GM21786 (cell line): ENCODE measurements around the gene MKRN2OS.

Experiments used
- ATAC-seq: cut with Tn5 transposase; IDR thresholded peaks from one replicate; pipeline ENCODE4 v1.9.1; 2021; ENCODE audit not compliant: unreplicated experiment

Gene MKRN2OS

DNA sequence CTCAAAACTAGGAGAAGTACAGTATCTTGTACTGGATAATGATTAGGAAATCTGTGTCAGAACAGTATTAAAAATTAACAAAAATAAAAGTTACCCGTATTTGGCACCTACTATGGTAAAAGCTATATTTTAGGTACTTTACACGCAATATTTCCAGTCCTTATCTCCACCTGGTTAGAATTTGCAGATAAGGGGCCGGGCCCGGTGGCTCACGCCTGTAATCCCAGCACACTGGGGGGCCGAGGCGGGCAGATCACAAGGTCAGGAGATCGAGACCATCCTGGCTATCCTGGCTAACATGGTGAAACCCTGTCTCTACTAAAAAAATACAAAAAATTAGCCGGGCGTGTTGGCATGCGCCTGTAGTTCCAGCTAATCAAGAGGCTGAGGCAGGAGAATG, 28.4 kb downstream of the MKRN2OS start:
- no peak for ATAC-seq

DNA sequence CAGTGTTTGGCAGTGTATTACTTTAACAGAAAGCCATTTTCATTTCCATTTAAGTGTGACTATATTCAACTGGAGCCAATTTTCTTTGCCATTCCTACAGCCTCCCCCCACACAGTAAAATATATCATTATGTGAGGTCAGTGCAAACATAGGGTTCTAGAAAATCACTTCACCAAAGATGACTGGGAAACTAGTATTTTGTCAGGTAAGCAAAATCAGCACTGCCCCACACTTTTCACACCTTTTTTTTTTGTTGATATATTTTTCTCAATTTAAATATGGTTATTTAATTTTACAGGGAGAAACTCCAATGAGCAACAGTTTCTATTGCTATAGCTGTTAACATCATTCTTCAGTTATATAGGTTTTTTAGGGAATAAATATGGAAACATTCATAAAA, 29.7 kb downstream of the MKRN2OS start:
- no peak for ATAC-seq

DNA sequence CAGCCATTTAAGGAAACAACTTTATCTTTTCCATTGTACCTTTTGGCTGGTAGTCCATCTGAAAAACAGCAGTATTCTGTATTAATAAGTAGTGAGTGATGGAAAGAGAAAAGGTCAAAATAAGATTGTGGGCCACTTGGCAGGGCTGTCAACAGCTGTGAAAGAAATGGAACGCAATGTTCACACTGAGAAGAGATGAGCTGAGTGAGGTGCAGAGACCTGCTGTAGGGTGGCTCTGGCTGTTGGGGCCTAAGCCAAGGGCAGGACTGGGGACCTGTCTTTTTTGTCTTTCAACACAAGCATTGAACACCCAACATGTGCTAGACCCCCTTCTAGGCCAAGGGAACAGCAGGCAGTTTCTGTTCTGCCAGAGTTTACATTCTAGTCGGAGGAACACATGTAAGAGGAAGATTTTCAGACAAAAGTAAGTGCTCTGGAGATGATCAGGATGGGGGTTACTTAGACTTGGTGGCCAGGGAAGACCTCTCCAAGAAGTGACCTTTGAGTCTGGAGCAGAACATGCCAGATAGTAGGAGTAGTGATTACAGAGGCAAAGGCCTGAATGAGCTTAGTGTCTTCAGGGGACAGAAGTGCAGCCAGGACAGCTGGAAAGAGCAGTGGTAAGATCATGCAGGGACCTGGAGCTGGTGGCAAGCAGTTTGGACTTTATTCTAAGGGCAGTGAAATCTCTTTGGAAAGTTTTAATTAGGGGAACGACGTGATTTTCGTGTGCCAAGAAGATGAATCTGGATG, 31.4 kb downstream of the MKRN2OS start:
- no peak for ATAC-seq

DNA sequence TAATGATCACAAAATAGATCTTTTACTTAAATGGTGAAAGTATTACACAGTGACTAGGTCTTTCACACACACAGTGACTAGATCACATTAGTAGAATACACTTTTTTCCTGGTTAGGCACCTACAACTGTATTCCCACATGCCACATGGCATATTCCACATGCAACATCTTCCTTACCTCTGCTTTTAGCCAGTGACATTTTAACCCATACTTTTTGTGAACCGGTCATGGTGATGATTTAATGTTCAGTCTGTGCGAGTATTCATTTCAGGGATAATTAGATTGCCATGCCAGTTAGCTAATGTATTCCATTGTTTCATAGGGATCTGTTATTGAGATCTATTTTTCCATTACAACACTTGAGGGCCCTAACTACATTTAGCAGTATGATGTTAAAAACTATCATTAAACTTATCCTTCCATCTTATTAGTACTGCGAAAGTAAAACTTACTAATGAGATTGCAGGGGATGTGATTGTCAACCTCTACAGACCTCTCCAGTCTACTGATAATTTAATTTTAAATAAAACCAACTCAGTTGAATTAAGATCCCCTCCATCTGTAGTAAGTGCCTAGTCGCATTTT, 32.7 kb downstream of the MKRN2OS start:
- ATAC-seq = no peak

DNA sequence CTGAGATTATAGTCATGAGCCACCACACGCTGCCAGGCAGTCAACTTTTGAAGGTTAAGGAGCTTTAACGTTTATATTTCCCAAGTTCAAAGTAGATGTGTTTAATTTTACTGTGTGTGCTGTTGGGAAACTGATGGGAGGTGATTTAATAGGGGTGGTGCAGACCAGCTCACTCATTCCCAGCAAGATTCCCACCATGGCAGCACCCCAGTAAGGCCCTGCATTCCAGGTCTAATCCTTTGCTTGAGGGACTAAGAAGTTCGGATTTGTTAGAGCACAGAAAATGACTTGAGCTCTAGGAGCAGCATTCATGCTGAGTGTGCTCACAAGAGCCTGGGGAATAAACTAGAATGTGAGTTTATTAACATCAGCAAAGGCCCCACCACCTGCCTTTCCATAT, 35.8 kb downstream of the MKRN2OS start:
- ATAC-seq = no peak

DNA sequence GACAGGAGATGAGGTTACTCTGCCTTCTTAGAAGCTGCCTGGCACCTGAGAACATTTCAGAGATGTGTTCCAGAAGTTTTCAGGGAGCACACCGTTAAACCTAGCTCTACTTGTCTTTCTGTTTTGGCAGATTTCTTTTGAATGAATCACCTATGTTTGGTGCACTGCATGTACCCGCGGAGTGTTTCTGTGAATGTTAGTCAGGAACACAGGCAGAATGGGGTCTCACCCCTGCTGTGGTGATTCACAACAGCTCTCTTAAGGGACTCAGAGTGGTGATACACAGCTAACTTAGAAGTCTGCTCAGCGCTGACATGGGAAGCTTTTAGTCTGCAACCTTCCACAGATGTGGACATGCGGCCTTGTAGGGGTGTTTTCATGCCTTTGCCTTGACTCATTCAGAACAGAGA, 37.0 kb downstream of the MKRN2OS start:
- no peak for ATAC-seq

DNA sequence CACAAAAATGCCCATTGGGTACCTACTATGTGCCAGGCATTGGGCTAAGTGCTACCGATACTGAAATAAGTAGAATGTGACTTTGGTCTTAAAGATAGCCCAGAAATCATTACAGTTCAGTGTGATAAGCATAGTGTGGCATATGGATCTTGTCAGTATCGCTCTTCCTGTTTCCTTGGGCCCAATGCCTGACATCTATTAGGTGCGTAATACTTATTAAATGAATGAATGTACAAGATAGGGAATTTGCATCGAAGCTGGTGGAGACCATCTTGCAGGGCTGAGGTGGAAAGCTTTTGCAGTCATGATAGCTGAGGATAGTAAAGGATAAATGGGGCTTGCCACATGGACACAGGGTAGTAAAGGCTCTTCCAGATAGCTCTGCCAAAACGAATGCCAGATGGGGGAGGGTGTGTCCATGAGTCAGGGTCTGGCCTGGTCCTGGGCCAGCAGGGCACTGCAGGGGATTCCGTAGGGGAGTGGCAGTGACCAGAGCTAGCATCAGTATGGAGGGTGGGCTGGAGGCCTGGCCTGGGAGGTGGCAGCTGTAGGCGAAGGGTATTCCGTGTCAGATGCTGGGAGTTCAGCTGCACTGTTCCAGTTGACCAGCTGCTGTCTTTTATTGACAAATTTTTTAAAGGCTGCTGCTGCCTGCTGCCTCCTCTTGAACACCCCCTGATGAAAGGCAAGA, 37.6 kb downstream of the MKRN2OS start:
- ATAC-seq = no peak

DNA sequence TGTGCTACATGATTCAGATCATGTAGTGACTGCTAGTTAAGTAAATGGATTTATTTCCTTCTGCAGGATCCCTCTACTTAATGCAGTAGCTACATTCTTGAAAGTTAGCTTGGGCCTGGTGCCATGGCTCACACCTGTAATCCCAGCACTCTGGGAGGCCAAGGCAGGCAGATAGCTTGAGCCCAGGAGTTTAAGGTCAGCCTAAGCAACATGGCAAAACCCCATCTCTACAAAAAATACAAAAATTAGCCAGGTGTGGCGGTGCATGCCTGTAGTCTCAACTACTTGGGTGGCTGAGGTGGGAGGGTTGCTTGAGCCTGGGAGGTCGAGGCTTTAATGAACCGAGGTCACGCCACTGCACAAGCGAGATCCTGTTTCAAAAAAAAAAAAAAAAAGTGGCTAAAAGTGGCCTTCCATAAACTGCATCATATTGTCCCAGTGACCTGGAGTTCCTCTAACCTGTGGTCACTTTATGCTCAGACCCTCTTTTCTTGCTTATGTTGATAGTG, 39.0 kb downstream of the MKRN2OS start:
- no peak for ATAC-seq

DNA sequence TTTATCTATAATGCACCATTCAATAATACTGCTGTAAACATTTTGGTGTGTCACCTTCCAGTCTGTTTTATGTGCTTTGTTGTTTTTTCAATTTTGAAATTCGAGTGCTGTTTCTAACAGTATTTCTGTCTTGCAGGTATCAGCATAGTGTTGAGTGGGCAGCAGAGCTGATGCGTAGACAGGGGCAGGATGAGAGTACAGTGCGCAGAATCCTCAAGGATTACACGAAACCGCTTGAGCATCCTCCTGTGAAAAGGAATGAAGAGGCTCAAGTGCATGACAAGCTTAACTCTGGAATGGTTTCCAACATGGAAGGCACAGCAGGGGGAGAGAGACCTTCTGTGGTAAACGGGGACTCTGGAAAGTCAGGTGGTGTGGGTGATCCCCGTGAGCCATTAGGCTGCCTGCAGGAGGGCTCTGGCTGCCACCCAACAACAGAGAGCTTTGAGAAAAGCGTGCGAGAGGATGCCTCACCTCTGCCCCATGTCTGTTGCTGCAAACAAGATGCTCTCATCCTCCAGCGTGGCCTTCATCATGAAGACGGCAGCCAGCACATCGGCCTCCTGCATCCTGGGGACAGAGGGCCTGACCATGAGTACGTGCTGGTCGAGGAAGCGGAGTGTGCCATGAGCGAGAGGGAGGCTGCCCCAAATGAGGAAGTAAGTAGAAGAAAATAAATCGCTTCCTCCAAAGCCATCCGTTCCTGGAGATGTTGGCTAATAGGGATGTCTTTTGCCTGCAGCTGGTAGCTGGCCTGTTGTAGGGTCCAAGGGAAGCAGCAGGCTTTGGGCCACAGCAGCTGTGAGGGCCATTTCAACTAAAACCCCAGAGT, 42.0 kb downstream of the MKRN2OS start:
- no peak for ATAC-seq

DNA sequence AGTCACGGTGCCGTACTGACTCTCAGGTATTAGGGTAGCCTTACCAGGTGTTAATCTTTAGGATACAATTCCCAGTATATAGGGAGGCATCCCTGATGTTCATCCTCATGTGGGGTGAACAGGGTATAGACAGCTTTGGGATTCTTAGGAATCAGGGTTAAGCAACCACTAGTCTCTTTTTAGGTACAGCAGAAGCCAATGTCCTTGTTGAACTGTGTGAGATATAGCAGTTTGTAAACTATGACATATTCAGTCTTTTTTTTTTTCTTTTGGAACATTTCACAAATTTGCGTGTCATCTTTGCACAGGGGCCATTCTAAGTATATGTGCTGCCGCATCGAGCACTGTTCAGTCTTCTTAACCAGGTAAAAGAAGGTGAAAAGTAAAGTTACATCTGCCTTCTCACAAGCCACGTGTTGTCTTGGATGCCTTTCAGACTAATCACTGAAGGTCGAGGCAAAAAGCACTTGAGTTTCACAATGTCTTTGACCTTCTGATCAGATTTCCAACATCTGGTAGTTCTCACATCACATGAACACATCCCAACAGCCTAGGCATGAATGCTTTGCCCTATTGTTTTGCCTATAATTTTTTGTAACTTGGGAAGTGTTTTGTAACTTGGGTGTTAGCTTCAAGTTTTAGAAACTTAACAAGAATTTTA, 43.8 kb downstream of the MKRN2OS start:
- no peak for ATAC-seq

DNA sequence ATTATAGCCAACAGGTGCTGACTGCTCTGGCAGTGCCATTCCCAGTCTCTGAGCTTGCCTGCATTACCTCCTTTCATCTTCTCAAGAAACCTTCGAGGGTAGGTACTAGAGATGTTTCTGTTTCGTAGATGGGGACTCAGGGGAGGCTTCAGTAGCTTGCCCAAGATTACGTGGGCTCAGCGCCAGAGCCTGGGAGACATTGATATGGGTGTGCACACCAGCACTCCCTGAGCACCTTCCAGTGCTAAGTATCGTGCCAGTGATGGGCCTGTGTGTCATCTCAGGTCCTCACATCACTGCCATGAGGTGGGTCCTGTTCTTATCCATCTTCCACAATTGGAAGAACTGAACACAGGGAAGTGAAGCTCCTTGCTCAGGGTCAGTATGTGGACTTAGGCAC, 45.8 kb downstream of the MKRN2OS start:
- no peak for ATAC-seq

DNA sequence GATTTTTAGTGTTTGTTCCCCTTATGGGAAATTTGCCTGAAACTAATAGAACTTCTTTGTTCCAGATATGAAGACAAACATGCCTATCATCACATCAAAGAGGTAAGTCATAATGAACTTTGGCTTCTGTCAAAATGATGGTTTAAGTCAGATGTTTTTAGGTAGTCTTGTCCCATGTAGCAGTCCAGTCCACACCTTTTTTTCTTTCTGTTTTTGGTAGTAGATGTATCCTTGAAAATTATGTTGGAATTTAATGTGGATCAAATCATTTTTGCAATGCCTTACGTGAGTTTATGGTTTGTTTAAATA, 48.9 kb downstream of the MKRN2OS start:
- ATAC-seq = no peak

DNA sequence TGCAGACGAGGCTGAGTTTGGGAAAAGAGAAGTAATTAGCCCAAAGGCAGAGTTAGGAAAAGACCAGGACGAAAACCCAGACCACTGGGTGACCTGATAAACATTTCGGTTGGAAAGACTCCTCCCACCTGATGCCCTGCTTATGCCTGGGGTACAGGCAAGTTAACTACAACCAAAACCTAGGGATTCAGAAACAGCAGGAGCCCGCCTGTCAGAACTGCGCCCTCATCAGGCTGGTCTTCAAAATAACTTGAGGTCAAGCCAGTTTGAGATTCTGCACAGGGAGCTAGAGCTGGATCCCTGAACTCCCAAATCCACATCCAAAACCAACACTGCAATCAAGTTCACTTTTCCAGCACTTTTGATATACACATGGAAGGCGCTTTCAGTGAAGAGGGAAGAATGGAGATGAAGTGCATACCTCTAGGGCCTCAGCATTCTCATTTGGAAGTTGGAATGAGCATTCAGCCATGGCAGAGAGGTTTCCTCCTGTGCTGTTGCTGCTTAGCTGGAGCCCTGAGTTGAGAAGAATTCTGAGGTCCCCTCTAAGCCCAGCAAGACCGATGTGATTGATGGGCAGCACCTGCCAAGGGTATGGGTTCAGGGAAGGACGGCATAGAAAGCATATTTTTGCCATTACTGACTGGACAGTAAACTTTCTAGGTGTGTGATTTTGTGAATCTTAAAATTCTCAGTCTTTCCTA, 49.4 kb downstream of the MKRN2OS start:
- no peak for ATAC-seq

DNA sequence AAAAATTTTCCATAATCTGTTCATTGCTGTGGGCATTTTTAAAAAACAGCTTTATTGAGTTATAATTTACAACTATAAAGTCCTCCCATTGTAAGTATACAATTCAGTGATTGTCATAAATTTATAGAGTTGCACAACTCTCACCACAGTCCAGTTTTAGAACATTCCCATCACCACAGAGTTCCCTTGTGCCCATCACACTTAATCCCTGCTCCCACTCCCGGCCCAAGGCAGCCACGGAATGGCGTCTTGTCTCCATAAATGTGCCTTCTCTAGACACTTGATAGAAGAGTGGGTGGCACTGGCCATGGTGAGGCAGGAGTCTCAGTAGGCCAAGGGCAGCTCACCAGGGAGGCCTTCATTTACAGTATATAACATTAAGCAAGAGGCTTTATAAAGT, 54.8 kb downstream of the MKRN2OS start:
- ATAC-seq = no peak

DNA sequence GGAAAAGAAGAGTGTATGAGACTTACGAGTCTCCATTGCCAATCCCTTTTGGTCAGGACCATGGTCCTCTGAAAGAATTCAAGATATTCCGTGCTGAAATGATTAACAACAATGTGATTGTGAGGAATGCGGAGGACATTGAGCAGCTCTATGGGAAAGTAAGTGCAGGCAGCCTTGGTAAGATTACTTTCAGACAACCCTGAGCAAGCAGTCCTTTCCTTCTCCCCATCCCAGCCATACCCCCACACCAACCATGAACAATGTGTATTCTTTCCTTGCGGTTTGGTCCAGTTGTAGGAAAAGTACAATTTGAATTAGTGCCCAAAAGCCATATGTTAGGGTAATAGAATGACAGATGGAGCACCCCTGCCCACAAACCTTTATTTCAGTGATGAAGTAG, 55.5 kb downstream of the MKRN2OS start:
- ATAC-seq = no peak
